Fibroblast of peridontal ligament (primary cell): ENCODE results near the gene PLAAT1.

Experiments used
- DNase-seq: peaks from one replicate; pipeline ENCODE4 v3.0.0-alpha.2; 2010; ENCODE audit errors: extremely low read depth

PLAAT1 gene

DNA sequence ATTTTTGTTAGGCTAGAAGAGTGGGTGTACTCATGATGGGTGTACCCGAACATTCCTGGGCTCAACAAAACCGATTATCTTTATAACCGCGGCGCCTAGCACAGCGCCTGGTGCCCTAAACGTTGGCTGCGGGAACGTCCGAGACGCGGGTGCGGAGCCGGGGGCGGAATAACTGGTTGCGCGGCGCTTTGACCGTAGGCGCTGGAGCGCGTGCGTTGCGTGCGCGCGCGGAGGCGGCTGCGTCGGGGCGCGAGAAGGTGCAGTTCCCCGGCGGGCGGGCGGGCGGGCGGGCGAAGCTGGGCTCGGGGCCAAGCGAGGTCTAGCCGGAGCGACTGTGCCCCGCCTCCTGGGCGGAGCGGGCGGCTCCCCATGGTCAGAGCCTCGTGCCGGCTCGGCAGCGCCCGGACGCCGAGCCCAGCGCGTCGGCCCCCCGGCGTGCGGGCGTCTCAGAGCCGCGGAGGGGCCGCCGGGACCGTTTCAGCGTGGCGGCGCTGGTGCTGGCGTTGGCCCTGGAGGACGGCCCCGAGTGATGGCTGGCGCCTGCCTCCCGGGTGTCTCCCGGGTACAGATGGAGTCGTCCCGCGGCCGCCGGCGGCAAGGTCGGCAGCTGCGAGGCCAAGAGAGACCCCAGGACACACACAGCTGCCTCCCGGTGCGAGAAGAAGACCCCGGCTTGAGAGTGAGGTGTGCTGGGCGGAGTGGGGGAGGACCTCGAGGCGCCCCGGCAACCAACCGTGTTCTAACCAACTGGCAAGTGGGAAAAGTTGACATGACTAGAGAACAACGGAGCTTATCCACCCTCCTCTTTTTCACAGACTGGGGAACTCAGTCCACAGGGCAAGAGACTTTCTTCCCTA is at the start of gene PLAAT1:
PLAAT1 (plus strand) TSS at position 373 of the 857 bp plus-strand sequence. CDS start 14,429 bp downstream, outside the sequence.
- DNase-seq: no peak

DNA sequence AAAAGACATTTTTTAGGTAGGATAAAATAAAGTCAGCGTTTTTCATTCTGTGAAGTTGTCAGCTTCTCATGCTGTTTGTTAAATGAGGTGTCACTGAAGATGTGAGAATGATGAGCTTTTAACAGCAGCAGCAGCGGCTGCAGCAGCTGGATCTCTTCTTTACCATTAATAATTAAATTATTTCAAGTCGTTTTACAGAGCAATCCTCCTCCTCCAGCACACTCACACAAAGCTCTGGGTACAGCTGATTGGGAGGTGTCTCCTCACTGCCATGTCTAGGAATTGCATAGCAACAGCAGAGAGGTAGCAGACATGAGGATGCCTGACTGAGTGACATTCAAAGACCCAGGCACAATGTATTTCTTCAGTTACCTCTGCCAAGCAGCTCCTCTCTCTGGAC is 46.7 kb upstream of the PLAAT1 start:
- no peak for DNase-seq

DNA sequence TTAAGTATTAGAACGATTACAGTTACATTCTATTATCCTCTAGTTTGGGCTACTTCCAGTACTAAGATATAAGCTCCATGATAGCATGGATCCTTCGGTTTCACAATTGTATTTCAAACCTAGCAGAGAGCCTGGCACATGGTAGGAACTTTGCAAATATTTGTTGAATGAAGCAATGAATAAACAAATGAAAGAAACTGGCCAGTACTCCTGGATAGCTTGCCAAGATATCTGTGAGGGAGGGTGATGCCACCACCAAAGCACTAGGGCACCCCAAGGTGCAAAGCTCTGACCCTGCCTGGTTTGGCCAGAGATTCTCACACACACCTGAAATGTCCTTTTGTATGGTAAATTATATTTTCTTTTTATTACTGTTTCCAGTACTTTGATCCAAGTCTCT is 44.3 kb upstream of the PLAAT1 start:
- no peak for DNase-seq

DNA sequence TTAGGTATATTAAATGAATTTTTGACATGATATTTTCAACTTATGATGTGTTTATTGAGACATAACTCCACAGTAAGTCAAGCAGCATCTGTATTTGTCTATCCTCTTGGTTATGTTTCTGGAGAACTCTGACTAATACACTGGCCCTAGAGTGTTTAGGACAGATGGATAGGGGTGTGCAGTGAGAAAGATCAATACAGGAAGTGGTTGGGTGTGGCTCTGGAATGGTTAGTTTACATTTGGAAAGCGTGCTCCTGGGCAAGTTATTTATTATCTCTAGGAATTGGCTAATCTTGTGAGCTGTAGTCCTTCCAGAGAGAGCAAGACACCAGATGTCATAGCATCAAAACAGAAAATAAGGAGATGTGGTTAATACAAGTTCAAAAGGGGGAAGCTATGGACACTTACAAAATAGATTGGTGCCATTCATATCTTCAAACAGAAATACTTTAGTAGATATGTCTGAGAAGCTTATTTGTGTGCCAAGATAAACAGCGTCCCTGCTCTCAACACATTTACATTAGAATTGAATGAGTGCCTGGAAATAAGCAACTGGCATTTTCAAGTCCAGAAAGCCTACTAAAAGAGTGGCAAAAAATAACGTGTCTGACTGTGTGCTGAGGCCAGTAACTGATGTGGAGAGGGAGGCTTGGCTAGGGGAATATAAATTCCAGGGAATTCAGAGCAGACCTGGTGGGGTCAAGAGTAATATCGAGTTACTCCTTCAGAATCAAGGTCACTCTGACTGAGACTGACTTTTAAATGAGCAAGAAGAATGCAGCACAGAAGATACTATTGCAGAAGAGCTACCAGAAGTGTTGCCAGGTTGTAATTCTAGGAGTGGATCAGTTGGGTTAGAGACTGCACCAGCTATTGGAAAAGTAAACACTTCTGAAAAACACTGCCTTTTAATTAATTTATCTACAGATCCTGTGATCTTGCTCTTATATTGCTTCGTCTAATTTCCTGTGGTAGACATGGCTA is 33.4 kb upstream of the PLAAT1 start:
- no peak for DNase-seq

DNA sequence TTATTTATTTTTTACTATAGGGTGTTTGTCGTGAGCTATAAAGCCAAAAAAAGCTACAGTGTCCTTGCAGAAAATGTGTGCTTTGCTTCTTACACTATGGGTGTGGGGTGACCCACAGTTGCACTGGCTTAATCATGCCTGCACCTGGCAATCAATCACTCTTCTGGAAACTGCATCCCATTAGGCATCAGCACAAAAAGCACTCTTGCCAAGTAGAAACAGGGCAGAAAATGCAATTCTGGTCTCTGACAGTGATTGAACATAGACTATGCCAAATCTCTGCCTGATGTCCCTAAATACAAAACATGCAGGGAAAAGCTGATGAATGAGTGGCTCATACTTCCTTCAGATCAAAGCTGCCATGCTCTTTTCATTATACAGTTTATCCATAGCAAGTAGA is 30.4 kb upstream of the PLAAT1 start:
- DNase-seq: no peak

DNA sequence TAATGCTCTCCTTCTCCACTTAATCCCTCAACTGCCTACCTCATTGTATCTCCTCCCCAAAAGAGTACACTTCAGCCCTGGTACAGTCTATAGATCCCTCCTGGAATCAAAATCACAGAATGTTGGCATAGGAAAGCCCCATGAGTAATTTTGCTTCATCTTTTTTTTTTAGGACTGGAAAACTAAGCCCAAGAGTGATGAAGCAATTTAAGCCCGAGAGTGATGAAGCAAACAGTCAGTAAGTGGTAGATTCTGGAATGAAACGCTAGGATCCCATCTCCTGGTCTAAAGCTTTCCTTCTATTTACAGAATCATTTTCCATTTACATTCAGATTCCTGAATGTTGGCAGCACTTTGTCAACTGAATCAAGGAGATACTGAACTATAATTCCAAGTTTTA is 29.8 kb upstream of the PLAAT1 start:
- DNase-seq: no peak

DNA sequence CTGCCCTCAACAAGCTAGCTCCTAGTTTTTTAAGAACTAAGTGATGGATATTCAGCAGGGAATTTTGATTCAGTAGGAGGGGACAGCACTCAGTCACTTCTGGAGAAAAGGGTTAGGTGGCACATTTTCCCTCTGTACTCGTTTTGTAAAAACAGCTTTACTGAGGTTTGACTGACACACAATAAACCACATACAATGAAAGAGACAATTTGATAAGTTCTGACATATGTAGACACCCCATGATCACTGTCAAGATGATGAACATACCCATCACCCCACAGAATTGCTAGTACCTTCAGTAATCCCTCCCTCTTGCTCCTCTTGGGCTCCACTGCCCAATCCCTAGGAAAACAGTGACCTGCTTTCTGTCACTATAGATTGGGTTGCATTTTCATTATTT is 29.0 kb upstream of the PLAAT1 start:
- no peak for DNase-seq

DNA sequence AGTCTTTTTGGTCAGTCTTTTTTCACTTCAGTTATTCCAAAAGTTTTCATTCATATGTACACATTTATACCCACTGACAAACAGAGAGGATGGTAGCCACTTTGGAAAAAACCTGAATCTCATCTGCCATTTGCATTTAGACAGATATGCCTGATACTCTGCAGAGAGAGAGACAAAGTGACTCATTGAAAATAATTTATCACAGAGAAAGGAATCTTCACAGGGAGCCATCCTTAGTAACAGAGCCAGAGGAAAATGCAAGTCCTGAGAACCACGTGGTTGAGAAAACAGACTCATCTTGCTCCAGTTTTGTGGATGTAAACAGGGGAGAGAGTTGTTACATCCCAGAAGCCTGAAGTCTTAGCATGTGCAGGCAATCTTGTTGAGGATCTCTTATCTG is 28.2 kb upstream of the PLAAT1 start:
- no peak for DNase-seq

DNA sequence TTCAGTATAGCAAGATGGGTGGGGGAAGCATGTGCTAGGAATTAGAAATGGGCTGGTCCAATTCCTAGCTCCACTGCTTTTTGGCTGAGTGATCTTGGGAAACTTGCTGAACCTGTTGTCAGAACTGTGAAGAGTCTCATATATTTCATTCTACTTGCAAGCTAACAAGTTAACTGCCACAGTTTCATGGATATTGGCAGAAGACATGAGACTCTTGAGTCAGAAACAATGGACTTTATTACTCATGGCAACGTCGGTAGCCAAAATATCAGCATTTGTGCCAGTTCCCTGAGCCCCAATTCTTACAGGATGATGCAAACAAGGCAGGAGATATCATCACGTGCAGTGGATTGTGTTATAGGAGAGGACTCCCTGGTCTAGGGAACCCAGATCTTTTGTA is 26.6 kb upstream of the PLAAT1 start:
- no peak for DNase-seq

DNA sequence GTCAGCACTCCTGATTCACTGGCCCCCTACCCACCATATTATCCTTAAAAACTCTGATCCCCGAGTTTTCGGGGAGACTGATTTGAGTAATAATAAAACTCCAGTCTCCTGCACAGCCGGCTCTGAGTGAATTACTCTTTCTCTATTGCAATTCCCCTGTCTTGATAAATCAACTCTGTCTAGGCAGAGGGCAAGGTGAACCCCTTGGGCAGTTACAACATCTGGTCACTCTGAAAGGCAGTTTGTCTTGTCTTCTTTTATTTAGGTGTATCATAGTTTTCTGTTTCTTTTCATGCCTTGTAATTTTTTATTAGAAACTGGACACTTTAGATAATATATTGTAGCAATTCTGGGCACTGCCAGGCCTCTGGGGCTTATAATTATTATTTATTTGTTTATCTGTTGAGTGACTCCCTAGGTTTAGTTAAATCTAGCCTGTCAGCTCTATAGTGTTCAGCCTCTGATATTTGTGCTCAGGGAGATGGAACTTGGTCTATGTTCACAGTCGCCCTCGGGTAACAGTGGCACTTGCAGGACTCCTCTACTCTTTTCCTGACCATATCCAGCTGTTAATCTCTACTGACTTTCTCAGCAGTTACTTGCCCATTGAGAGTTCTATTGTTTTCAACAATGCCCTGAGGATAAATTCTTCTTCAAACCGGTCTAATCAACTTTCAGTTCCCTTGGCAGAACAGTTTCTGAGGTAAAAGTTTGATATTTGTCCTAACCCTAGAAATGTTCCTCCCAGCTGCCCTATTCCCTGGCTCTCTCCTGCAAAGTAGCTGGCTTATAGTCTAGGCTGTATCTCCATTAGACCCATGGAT is 15.5 kb upstream of the PLAAT1 start:
- DNase-seq: no peak

DNA sequence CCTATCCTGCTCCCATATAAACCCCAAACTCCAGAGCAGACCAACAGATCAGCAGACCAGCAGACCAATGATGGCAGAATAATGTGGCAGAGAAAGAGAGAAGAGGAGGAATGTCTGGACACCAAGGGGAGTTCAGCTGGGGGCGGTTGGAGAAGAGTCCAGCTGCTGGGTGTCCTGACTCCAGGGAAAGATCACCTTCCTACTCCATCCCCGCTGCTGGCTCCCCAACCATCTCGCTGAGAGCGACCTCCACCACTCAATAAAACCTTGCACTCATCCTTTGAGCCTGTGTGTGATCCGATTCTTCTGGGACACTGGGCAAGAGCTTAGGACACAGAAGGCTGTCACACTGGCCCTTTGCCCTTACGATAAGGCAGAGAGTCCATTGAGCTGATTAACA is 12.8 kb upstream of the PLAAT1 start:
- DNase-seq: no peak

DNA sequence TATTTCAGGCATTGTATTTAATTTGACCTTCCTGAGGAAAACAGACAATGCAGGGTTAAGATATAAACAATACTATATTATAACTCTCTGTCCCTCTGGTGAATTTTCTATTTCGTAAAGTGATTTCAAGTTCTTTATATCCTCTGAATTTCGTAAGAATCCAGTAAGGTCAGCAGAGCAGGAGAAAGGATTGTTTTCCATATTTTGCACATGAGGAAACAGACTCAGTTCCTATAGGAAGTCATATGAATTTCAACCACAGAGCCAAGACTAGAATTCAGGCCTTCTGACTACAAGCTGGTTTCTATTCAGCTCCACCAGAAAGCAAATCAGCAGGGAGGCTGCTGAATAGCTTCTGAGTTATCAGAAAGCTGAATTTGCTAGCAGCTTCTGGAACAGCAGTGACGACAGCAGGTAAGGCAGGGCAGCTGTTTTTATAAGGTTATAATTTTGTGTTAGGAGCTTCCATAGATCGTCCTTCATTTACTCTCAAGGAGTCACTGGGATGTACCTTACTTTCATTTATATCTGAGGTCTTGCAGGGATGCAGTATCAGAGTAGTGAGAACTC is 11.1 kb upstream of the PLAAT1 start:
- no peak for DNase-seq

DNA sequence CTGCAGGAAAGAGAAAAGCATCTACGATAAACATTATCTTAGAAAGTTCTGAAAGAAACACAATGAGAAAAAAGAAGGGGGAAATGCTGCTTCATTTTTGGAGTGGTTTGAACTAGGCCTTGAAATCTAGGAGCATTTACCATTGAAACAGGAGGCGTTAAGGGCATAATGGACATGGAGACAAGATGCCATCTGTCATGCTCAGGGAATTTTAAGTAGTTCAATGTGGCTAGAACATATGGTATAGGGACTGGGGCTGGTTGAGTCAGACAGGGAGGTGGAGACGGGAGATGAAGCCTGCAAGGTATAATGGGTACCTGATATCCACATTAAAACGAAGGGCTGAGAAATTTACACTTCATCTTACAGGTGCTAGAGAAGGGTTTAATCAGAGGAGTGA is 10.4 kb upstream of the PLAAT1 start:
- no peak for DNase-seq

DNA sequence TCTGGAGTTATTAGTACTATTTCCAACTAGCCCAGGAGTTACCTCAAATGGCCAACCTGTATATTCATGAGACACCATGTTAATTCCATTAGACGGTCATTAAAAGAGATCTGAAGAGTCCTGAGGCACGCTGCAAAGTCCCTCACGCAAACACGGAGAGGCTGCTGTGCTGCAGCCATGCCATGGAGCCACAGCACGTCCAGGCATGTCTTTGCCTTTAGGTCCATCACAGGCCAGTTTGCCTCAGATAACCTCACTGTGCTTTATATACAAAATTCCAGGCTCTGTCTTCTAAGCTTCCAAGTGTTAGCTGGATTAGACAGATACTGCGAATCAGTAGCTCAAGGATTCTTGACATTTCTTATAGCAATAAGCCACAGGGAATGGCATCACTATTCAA is 9.8 kb upstream of the PLAAT1 start:
- DNase-seq: no peak

DNA sequence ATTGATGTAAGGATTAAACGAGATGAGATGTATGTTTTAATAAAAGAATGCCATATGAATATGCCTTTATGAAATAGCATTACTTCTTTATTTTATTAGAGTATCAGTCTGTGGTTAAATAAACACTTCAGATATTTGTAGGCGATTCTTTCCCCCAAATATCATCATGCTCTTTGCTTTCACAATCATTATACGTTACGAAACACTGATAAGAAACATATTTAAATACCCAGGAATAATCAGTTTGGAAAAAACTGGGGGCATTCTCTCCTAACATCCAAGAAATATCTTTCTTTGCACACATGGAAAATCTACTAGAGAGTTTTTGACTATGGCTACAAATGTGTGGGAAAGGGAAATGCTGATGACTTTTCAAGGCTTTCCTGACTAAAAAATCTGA is 4.4 kb upstream of the PLAAT1 start:
- DNase-seq: no peak

DNA sequence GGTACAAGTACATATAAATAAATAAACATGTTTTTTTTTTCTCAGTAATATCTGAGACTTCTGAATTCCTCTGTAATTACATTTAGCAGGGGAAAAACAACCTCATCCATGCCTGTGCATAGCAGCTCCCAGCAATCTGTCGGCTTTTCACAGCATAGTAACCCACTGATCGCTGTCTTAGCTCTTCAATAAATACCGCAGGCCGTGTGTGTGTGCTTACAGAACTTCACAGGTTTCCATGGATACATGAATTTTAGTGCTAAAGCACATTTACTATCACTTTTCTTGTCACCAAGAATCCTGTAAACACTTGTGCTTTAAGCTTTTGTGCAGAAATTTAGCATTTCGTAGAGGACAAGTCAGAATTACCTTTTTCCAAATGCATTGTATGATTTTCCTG is 4.0 kb upstream of the PLAAT1 start:
- DNase-seq: no peak

DNA sequence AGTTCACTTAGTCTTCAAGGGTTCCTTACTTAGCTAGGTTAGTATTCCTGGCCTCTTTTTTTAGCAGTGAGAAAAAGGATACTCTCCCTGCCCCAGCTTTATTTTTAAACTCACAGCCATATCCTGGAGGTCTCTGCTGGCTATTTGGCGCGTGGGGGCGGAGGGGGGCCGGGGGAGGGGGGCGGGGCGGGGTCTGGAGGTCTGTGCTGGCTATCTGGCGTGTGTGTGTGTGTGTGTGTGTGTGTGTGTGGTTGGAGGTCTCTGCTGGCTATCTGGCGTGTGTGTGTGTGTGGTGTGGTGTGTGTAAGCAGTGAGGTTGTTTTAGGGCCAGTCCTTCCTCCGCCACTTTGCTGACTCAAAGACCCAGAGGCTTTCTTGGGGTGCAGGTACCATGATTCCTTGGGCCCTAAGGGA is 579 bp upstream of the PLAAT1 start:
- DNase-seq: no peak

DNA sequence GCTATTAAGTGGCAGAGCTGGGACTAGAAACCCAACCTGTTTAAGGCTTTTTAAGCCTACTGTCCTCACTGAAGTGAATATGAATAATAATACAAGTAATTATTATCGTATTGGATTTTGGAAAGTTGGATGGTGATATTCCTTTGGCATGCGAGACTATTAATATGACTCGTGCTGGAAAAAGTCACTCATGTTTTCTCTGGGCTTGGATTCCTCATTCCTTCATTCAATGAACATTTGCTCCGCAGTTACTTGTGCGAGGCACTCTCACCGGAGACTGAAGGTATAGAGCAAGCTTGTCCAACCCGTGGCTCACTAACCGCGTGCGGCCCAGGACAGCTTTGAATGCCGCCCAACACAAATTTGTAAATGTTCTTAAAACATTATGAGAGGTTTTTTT is 694 bp downstream of the PLAAT1 start:
- no peak for DNase-seq

DNA sequence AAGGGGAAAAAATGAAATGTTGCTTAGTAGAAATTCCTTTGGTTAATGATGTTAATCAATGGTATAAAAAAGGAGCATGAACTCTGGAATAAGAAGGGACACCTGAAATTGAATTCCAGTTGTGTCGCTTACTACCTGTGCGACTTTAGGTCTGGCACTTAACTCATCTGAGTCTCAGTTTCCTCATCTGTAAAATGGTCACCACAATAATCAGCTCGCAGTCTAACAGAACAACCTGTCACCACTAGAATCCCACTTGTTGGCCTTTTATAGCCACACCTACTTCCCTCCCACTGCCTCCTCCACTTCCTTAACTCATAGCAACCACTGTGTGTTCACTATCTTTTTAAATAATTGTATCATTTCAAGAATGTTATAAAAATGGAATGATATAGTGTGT is 2.5 kb downstream of the PLAAT1 start:
- DNase-seq: no peak

DNA sequence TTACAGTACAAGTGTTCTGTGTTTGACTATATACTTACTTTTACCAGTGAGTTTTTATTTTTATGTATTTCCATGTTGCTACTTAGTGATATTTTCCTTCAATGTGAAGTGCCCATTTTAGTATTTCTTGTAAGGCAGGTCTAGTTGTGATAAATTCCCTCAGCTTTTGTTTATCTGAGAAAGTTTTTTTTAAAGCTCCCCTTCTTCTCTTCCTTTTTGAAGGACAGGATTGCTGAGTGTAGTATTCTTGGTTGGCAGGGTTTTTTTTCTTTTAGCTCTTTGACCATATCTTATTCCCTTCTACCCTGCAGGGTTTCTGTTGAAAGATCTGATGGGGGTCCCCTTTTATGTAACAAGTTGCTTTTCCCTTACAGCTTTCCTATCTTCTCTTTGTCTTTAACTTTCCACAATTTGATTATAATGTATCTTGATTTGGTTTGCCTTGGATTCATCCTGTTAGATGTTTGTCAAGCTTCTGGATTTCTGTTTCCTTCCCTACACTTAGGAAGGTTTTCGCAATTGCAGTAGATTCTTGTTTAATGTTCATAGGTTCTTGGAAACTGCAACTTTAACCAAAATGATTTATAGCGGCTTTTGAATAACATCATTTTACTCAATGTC is 7.9 kb downstream of the PLAAT1 start:
- DNase-seq: no peak

DNA sequence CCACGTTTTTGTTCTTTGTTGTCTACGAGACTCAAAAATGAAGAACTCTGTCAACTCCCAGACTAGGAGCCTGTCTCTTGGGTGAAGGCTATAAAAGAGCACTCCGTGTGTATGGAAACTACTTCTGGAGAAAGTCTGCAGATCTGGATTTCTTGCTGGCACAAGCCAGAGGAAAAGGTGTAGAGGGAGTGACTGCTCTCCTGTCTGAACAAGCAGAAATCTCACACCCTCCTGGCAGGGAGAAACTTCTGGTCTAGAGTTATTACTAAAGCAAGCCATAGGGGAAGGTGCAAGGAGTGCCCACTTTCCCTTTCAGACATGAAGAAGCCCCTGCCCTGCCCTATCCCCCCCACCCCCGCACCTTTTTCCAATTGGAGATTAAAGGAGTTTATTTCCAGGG is 9.5 kb downstream of the PLAAT1 start:
- no peak for DNase-seq
